Hindlimb muscle (tissue), 1 donor: ENCODE results near the gene BHLHE40. TPM values are rescaled to one million over a fixed set of nuclear protein-coding genes. Genes with fewer than 3 reads are reported as not detected.
"Not testable (repeated sequence)": the region's sequence is repeated elsewhere in the genome, so short reads cannot be mapped to it uniquely, and the experiment has no call there.

ENCODE experiments used
- DNase-seq: peaks from one replicate; pipeline ENCODE4 v3.0.0-alpha.2; 2013
- polyA plus RNA-seq: library from polyadenylated mRNA; unstranded; fragments of 120-200 nt; gene quantifications from one replicate; pipeline ENCODE4 v1.2.1, GENCODE V29; 2013; ENCODE audit not compliant: insufficient read length

BHLHE40 gene
- 29.5 TPM for polyA plus RNA-seq

DNA sequence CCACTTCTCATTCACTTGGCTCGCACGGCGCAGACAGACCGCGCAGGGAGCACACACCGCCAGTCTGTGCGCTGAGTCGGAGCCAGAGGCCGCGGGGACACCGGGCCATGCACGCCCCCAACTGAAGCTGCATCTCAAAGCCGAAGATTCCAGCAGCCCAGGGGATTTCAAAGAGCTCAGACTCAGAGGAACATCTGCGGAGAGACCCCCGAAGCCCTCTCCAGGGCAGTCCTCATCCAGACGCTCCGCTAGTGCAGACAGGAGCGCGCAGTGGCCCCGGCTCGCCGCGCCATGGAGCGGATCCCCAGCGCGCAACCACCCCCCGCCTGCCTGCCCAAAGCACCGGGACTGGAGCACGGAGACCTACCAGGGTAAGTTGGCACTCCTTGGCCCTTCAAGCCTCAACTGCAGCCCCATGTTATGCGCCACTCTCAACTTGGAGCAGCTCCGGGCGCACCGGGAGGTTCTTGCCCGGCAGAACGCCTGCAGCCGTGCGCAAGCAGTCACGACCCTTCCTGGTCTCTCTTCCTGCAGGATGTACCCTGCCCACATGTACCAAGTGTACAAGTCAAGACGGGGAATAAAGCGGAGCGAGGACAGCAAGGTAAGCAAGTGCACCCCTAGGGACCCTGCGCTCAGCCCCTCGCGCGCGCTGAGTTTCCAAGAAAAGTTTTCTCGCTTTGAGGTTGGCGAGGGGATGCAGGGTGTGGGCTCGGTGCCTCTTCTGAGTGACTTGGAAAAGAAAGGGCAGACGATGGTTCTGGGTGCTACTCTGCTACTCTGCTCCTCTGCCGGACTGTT lies at the start of gene BHLHE40:
Gene BHLHE40, plus strand, starts transcription at position 10 of the 801 bp plus-strand sequence. Its CDS starts 282 bp downstream, at position 292.
- DNase-seq, result no peak

- DNase-seq, result no peak
Measured at GRCh38 chr3:4930501-4930900, 48.7 kb upstream of the BHLHE40 start.

GRCh38 chr3:4934050-4934449 lies 45.2 kb upstream of the BHLHE40 start:
- no peak for DNase-seq

GRCh38 chr3:4935347-4935746 lies 43.9 kb upstream of the BHLHE40 start:
- DNase-seq, result no peak

DNA sequence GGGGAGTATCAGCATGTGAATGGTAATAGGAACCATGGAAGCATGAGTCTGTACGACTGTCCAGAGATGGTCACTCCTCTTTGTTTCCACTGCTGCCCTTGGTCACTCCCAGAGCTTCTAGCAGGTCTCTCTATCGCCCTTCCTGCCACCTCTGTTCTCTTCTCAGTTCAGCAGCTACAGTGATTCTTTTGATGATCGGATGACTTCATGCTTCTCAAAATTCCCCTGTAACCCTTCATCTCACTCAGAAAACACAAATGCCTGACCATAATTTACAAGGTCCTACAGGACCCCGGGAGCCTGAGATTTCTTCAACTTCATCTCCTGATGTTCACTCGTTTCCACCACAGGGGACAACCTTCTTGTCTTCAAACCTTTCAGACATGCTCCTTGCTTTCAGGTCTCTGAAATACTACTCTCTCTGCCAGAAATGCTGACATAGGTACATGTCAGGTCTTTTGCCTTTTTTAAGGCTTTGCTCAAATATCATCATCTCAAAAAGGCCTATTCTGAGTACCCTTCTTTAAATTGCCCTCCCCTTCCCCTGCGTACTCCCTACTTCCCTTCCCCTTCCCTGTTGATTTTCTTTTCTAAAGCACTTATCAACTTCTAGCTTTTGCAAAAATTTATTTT lies 42.1 kb upstream of the BHLHE40 start:
- DNase-seq, result no peak

- DNase-seq, result no peak
Measured at GRCh38 chr3:4938281-4938982, 40.8 kb upstream of the BHLHE40 start.

GRCh38 chr3:4939276-4939675 lies 40.0 kb upstream of the BHLHE40 start:
- no peak for DNase-seq

GRCh38 chr3:4940985-4941384 lies 38.3 kb upstream of the BHLHE40 start:
- no peak for DNase-seq

DNA sequence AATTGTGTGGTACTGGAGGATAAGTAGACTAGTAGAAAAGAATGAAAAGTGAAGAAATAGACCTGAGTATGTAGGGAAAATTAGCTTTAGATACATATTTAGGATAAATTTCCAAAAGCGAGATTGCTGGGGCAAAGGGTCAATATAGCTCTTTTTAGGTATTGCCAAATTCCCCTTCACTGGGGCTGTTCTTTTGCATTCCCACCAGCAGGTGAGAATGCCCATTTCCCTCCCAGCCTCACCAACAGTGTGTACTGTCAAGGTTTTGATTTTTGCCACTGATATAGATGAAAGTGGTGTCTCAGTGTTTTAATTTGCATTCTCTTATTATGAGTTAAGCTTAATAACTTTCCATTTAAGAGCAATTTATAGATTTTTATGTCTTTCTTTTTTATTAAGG lies 35.7 kb upstream of the BHLHE40 start:
- DNase-seq, result no peak

DNA sequence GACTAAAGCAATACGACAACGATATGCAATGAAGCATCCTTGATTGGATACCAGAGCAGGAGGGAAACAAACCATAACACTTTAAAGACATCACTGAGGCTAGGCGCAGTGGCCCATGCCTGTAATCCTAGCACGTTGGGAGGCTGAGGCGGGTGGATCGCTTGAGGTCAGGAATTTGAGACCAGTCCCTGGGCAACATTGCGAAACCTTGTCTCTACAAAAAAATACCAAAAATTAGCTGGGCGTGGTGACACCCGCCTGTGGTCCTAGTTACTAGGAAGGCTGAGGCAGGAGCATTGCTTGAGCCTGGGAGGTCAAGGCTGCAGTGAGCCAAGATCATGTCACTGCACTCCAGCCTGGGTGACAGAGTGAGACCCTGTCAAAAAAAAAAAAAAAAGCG lies 33.9 kb upstream of the BHLHE40 start:
- no peak for DNase-seq

DNA sequence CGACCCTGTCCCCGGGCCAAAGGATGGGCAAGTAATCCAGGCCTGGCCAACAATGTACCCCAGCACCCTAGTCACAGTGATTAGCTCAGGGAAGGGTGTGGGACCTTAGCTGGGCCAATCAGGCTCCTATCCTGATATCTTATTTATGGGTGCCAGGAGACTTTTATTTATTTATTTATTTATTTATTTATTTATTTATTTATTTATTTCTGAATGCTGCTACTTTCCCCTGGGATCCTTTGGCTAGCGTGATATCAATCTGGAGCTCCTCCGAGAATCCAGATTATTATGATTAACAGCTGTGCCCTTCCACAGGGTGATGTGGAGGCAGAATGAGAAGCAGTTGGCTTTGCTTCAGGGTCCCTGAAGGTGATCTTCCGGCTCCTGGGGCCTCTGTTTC lies 32.2 kb upstream of the BHLHE40 start:
- DNase-seq, result no peak

GRCh38 chr3:4948395-4948794 lies 30.8 kb upstream of the BHLHE40 start:
- no peak for DNase-seq

DNA sequence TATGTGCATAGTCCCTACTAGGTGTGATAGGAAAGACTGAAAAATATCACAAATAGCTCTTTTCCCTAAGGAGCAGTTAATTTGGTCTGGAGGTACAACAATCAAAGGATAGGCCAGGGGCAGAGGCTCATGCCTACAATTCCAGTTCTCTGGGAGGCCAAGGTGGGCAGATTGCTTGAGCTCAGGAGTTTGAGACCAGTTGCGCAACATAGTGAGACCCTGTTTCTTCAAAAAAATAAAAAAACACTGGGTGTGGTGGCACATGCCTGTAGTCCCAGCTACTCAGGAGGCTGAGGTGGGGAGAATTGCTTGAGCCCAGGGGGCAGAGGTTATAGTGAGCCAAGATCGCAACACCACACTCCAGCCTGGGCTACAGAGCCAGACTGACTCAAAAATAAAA lies 30.2 kb upstream of the BHLHE40 start:
- DNase-seq, result no peak

DNA sequence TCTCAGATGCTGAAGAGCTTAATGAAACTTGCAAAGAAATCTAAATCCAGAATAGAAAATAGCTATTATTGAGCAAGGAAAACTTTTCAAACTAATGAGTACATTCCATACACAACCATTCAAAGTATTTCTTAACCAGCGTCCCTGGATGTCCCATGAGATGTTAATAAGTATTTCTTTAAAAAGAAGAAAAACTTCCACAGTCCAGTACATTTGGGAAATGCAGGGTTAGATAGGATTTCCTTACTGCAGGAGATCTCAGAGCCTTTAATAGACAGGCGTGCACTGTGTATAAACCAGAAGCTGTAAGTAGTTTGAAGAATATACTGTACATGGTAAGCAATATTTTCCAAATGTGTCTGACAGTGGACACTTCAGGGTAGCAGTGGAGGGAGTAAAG lies 29.6 kb upstream of the BHLHE40 start:
- DNase-seq, result no peak

DNA sequence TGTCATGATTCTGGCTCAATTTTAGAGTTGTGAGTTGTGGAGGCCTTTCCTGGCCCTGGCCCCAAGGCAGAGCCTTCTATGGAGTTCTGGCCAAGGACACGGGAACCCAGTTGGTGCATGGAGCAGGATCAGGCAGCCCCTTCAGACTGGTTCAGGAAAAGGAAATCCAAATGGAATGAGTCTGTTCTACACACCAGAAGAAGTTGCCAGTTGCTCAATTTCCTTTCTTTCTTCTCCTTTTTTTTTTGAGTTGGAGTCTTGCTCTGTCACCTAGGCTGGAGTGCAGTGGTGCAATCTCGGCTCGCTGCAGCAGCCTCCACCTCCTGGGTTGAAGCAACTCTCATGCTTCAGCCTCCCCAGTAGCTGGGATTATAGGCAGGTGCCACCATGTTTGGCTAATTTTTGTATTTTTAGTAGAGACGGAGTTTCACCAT lies 28.9 kb upstream of the BHLHE40 start:
- DNase-seq, result no peak

DNA sequence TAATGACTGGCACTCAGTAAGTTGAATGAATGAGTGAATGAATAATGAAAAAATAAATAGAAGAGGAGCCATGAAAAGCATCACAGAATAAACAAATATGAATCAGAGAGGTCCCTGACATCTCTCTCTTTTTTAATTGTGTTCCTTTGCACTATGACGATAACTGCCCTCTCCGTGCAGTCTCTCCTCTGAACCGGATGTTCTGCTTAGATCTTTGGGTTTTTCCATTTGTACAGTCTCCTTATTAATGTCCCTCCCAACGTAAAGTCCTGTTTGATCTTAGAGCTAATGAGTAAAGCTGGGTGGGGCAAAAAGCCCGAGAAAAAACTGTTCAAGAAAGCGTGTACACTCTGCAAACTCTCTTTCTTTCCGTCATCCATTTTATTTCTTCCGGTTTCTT lies 28.3 kb upstream of the BHLHE40 start:
- DNase-seq, result no peak

DNA sequence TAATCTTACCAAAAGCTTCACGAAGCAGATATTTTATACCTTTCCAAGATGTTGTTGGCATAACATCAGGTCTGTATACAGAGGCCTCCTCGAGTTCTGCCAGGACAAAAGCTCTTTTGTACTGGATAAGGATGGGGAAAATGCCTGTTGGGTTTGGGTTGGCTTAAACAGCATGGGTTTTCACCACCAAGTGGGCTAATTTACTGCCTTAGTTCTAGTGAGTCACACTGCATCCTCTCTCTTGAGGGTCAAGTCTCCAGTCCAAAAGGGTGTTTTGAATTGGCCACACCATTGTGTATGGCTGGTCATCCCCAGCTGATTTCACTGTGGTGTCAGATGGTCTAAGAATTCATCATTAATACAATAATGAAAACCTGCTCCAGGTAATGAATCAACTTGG lies 26.1 kb upstream of the BHLHE40 start:
- no peak for DNase-seq

DNA sequence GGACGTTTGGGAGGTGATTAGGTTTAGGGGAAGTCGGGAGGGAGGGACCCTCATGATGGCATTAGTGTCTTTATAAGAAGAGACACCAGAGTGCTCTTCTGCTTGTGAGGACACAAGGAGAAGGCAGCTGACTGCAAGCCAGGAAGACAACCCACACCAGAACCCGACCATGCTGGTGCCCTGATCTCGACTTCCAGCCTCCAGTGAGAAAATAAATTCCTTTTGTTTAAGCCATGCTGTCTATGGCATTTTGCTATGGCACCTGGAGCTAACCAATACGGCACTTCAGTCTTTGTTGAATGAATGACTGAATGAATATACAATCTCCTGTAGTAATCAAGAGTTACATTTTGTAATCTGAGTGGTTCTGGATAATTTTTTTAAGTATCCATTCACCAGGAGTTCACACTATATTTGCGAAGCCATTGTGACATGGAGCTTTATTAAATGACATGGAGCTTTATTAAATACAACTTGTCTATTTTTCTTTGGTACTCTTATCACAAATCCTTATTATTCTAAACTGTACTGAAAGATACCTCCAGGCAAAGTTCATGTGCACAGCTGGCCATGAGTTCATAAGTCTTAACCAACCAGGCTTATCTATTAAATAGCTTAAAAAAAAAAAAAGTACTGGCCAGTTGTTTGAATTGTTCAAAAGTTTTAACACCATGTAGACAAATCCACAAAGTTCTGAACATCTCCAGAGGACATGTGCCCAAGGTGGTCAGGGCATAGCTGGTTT lies 24.8 kb upstream of the BHLHE40 start:
- DNase-seq, result no peak

DNA sequence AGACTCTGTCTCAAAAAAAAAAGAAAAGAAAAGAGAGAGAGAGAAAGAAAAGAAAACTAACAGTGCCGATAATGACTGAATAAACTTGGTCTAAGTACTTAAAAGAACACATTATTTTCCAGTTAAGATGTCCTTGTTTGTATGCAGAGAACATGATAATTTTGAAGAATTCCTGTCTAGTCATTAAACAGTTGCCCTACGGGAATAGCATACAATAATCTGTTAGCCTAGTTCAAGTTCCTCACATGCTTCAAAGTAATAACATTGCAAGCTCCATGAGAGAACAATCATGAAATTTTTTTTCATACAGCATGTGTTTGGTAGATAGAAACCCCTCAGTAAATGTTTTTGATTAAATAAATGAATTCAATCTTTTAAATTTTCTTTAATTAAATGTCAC lies 23.1 kb upstream of the BHLHE40 start:
- DNase-seq, result no peak

GRCh38 chr3:4956738-4957137 lies 22.5 kb upstream of the BHLHE40 start:
- DNase-seq, result no peak

DNA sequence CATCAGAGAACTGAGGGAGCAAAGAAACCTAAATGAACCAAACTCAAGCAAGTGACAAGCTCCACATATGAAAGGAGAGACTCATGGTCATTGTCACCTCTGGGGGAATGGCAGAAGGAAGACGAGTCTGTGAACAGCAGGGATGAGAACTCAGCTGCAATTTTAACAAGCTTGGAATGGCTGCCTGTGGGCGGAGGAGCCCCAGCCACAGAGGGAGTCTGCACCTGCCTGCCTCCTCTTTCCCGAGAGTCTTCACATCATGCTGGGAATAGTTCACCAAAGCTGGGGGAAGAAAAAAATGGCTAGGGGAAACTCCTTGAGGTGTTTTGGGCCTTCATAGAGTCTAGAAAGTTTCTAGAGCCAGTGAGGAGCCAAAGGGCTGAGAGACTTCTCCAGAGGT lies 21.3 kb upstream of the BHLHE40 start:
- no peak for DNase-seq

DNA sequence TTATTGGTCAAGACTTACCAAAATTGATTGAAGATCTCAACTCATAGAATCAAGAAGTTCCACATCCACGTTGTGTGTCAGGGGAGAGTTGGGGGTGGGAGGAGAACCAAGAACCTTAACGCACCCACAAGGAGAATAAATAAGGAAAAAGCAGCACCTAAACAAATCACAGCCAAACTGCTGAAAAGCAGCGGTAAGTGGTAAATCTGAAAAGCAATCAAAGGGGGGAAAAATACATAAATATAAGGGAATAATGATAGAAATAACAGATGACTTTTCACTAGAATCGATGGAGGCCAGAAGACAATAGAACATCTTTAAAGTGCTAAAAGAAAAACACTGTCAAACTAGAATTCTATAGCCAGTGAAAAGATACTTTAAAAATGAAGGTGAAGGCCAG lies 20.1 kb upstream of the BHLHE40 start:
- DNase-seq, result no peak

DNA sequence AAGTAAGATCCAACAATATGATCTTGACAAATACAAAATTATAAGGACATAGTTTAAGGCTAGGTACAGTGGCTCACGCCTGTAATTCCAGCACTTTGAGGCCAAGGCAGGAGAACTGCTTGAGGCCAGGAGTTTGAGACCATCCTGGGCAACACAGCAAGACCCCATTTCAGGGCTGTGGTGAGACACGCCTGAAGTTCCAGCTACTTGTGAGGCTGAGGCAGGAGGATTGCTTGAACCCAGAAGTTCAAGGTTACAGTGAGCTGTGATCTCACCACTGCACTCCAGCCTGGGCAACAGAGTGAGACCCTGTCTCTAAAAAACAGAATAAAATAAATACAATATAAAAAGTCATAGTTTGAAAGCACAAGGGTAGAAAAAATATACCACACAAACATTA lies 17.4 kb upstream of the BHLHE40 start:
- DNase-seq, result not testable (repeated sequence)
